Upper lobe of right lung (tissue), 1 donor: ENCODE measurements around the gene WWOX. TPM values are rescaled to one million over a fixed set of nuclear protein-coding genes. Genes with fewer than 3 reads are reported as not detected.

ENCODE experiments used
- ATAC-seq: fragments of 200-7000 bp; cut with Tn5 transposase; one replicate; pipeline ENCODE4 v1.9.1; 2020; ENCODE audit warnings: mild to moderate bottlenecking, moderate library complexity
- DNase-seq: peaks from one replicate; pipeline ENCODE4 v3.0.0-alpha.2; 2020
- H3K27ac ChIP-seq: fragments of 200-600 bp; one replicate; pipeline ENCODE4 v1.8.0; 2022
- H3K27me3 ChIP-seq: fragments of 200-600 bp; one replicate; pipeline ENCODE4 v1.8.0; 2022; ENCODE audit warnings: mild to moderate bottlenecking
- H3K36me3 ChIP-seq: fragments of 200-600 bp; one replicate; pipeline ENCODE4 v1.8.0; 2022
- H3K4me1 ChIP-seq: fragments of 200-600 bp; one replicate; pipeline ENCODE4 v1.8.0; 2022
- H3K4me3 ChIP-seq: fragments of 200-600 bp; one replicate; pipeline ENCODE4 v1.8.0; 2022; ENCODE audit warnings: mild to moderate bottlenecking
- H3K9me3 ChIP-seq: fragments of 200-600 bp; one replicate; pipeline ENCODE4 v1.8.0; 2022
- CTCF ChIP-seq: fragments of 200-600 bp; IDR thresholded peaks from one replicate; pipeline ENCODE4 v1.8.0; 2022; ENCODE audit warnings: antibody characterized with exemption
- intact Hi-C: fragments of 100-400 bp; cut with DNase I; formaldehyde crosslinking; loops from one replicate; pipeline ENCODE4 v1.11.0; 2022
- total RNA-seq: library from RNA; stranded (reverse); fragmentation: NEBNext Ultra II Directional; extraction: Animal tissue kit (Norgen Biotek cat#: 25700); gene quantifications from one replicate; pipeline ENCODE4 v1.2.1, GENCODE V29; 2021
- donor health status: DM: no; HTN: yes; CAD: no; lungs with severe emphysema.

The WWOX gene
- total RNA-seq, 1 donor from 2014 or later: 17.0 TPM

DNA sequence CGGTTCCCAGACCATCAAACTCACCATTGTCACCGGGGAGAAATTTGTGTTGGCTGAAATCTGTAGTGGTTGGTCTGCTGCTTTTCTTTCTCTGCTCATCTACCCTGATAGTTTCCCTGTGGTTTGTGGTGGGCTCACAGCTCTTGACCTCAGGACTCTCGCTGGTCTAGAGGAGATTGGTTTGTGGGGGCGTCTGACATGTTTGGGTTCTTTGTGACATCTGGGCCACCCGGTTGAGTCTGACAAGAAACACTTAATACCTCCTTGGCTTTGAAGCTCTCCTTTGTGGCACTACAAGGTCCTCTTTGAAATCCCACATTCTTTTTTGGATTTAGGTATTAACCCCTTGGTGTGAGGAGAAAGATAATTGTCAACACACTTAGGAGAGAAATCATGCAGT lies 662.0 kb downstream of the WWOX start:
- no peaks in the 10 kb centered on the region for H3K4me1 ChIP-seq
- no peaks in the 10 kb centered on the region for H3K9me3 ChIP-seq
- H3K27me3 ChIP-seq: no peaks in the 10 kb centered on the region
- H3K4me3 ChIP-seq: no peak overlapping the region
- TF ChIP-seq CTCF: no peak
- no peak overlapping the region for H3K27ac ChIP-seq
- ATAC-seq (no peak), DNase-seq (no peak)
- intact Hi-C loops: no loop called here
- H3K36me3 ChIP-seq: no peaks in the 10 kb centered on the region

GRCh38 chr16:78762222-78762621 lies 662.8 kb downstream of the WWOX start:
- DNase-seq (no peak), ATAC-seq (peak; percentile 77)
- H3K4me3 ChIP-seq: no peak overlapping the region
- H3K27me3 ChIP-seq: no peaks in the 10 kb centered on the region
- H3K4me1 ChIP-seq: no peaks in the 10 kb centered on the region
- no peaks in the 10 kb centered on the region for H3K36me3 ChIP-seq
- no peak for TF ChIP-seq CTCF
- intact Hi-C loops: no loop called here
- no peak overlapping the region for H3K27ac ChIP-seq
- no peaks in the 10 kb centered on the region for H3K9me3 ChIP-seq

GRCh38 chr16:78763821-78764440 lies 664.5 kb downstream of the WWOX start:
- no peak overlapping the region for H3K27ac ChIP-seq
- H3K9me3 ChIP-seq: no peaks in the 10 kb centered on the region
- no peaks in the 10 kb centered on the region for H3K4me1 ChIP-seq
- no peak overlapping the region for H3K4me3 ChIP-seq
- no peaks in the 10 kb centered on the region for H3K36me3 ChIP-seq
- no peak for TF ChIP-seq CTCF
- no peak for DNase-seq
- H3K27me3 ChIP-seq: no peaks in the 10 kb centered on the region
- no peak for ATAC-seq
- intact Hi-C loops: no loop called here

- intact Hi-C loops: no loop called here
- DNase-seq (no peak), ATAC-seq (no peak)
- Histone ChIP-seq H3K27ac (no peak overlapping the region), H3K4me1 (no peaks in the 10 kb centered on the region), H3K9me3 (no peaks in the 10 kb centered on the region), H3K36me3 (no peaks in the 10 kb centered on the region), H3K4me3 (no peak overlapping the region), H3K27me3 (no peaks in the 10 kb centered on the region)
- TF ChIP-seq CTCF: no peak
Observed at GRCh38 chr16:78764478-78764877, 665.0 kb downstream of the WWOX start.

GRCh38 chr16:78768226-78768625 lies 668.8 kb downstream of the WWOX start:
- intact Hi-C loops: no loop called here
- ATAC-seq: no peak
- peaks cover 9% of the 10 kb centered on the region for H3K4me1 ChIP-seq
- no peak overlapping the region for H3K27ac ChIP-seq
- H3K9me3 ChIP-seq: no peaks in the 10 kb centered on the region
- H3K4me3 ChIP-seq: no peak overlapping the region
- TF ChIP-seq CTCF: no peak
- H3K27me3 ChIP-seq: no peaks in the 10 kb centered on the region
- H3K36me3 ChIP-seq: no peaks in the 10 kb centered on the region
- no peak for DNase-seq

DNA sequence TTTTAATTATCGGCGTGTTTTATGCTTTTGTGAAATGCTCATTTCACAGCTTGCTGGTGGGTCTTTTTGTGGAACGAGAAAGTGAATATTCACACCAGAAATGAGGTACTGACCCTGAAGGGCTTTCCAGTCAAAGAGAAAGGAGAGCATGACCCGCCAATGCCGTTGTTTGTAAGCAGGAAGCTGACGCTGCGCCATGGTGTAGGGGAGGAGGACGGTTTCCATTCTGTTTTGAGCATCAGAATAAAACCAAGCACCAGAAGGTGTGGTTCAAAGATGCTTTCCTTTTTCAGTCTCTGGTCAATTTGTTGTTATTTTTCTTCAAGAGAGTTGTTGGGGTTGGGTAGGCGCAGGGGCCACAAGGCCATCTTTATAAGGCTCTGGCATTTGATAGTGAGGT lies 669.3 kb downstream of the WWOX start:
- H3K36me3 ChIP-seq: no peaks in the 10 kb centered on the region
- no peak overlapping the region for H3K4me3 ChIP-seq
- DNase-seq (no peak), ATAC-seq (no peak)
- no peaks in the 10 kb centered on the region for H3K9me3 ChIP-seq
- intact Hi-C loops: no loop called here
- TF ChIP-seq CTCF: no peak
- peaks cover 9% of the 10 kb centered on the region for H3K4me1 ChIP-seq
- no peak overlapping the region for H3K27ac ChIP-seq
- H3K27me3 ChIP-seq: no peaks in the 10 kb centered on the region
